ENCODE measurements around the gene PIBF1. TPM values are rescaled to one million over a fixed set of nuclear protein-coding genes. Genes with fewer than 3 reads are reported as not detected.

The PIBF1 gene
- total RNA-seq, 2 experiments from 2014 or later = 30.0 to 32.0 TPM

DNA sequence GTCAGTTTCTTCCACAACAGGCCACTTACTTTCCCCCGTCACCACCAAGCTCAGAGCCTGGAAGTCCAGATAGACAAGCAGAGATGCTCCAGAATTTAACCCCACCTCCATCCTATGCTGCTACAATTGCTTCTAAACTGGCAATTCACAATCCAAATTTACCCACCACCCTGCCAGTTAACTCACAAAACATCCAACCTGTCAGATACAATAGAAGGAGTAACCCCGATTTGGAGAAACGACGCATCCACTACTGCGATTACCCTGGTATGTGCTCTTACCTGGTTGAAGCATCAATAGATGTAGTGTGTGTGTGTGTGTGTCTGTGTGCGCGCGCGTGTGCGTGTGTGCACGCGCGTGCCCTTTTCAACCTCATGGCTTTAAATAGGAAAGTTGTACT, 280.5 kb downstream of the PIBF1 start:
- no peak for DNase-seq
- ChIA-PET POLR2A (interaction anchor here (0.6 kb wide), 1 partner anchor 13 kb away, joined by 4 read pairs; no protein-coding TSS in a partner anchor), CTCF (no interaction called here)
- peaks cover 25% of the 10 kb centered on the region for H3K4me1 Mint-ChIP-seq
- peaks cover 18% of the 10 kb centered on the region for H3K36me3 Mint-ChIP-seq (ENCODE audit: low read depth)
- H3K27me3 Mint-ChIP-seq = peaks cover 23% of the 10 kb centered on the region
- no peak overlapping the region for H3K4me3 Mint-ChIP-seq
- no peaks in the 10 kb centered on the region for H3K9me3 Mint-ChIP-seq
- H3K27ac Mint-ChIP-seq = no peak overlapping the region

DNA sequence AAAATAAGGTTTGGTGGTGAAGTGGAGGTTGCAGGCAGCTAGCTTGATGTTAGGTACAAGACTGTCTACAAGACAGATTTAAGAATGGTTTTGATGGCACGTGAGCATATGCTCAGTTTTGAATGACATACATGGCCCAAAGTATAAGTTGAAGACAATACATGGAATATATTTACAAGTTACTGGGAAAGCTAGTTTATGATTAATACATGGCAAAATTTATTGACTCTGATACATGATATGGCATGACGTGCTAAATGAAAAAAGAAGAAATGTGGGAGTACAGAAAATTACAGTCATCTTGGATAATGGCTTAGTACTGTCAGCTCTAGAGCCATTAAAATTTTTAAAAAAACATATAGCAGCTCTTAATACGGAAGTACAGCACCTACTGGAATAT, 281.2 kb downstream of the PIBF1 start:
- Mint-ChIP-seq H3K27me3 (peaks cover 16% of the 10 kb centered on the region), H3K36me3 (ENCODE audit: low read depth) (peaks cover 18% of the 10 kb centered on the region), H3K4me3 (no peak overlapping the region), H3K9me3 (no peaks in the 10 kb centered on the region), H3K27ac (no peak overlapping the region), H3K4me1 (peaks cover 19% of the 10 kb centered on the region)
- POLR2A ChIA-PET = interaction anchor here (0.6 kb wide), 1 partner anchor 12 kb away, joined by 4 read pairs; no protein-coding TSS in a partner anchor
- CTCF ChIA-PET = interaction anchor here (0.6 to 0.7 kb wide), 2 partner anchors 31 to 1208 kb away, joined by 3 to 4 read pairs; no protein-coding TSS in a partner anchor
- no peak for DNase-seq

DNA sequence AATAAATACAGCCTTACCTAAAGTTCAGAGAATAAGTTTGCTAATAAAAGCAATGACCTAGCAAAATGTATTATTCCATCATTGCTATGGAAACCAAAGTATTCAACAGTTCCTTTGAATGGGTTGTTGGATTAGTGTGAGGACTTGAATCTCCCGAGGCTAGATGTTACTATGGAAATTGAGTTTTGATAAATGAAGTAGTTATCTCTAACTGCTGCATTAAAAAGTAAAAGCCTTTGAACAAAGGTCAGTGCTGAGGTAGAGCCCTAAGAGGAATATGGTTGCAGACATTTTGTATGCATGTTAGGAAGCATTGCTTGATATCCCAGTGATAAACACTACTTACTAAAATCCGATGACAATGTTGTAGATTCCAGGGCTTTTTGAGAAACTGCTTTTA, 283.1 kb downstream of the PIBF1 start:
- Mint-ChIP-seq H3K4me1 (peaks cover 12% of the 10 kb centered on the region), H3K36me3 (ENCODE audit: low read depth) (peaks cover 18% of the 10 kb centered on the region), H3K9me3 (no peaks in the 10 kb centered on the region), H3K27ac (no peak overlapping the region), H3K27me3 (peaks cover 9% of the 10 kb centered on the region), H3K4me3 (no peak overlapping the region)
- ChIA-PET CTCF (no interaction called here), POLR2A (no interaction called here)
- no peak for DNase-seq

DNA sequence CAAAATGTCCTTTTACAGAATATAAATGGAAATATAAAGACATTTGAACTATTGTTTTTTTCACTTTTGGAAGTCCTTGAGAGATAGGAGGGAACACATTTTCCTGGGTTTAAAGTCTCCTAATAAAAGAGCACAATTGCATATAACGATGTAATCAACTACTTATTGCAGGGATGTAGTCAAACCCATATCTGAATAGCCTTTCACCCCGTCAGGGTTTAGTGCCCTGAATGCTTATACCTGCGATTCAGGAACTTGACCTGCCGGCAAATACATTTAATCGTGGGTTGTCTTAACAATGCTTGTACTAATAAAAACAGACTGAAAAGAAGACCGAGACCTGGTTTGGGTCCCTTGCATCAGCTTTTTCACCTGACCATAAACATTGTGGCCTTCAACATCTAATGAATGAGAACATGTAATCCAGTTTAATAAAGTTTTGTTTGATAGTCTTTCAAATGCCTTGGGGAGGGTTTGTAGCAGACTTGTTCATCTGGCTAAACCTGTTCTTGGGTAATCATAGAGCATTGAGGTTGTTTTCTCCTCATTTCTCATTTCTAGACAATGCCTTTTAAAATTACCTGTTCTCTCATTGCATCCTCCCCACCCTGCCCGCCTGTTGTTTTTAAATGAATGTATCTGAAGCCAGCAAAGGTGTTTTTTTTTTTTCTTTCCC, 283.9 kb downstream of the PIBF1 start:
- peaks cover 18% of the 10 kb centered on the region for H3K36me3 Mint-ChIP-seq (ENCODE audit: low read depth)
- H3K27me3 Mint-ChIP-seq = peaks cover under 1% of the 10 kb centered on the region
- no peak for DNase-seq
- H3K4me1 Mint-ChIP-seq = peaks cover 4% of the 10 kb centered on the region
- POLR2A ChIA-PET = interaction anchor here (0.6 kb wide), 1 partner anchor 52 kb away, joined by 3 read pairs; no protein-coding TSS in a partner anchor
- no peak overlapping the region for H3K4me3 Mint-ChIP-seq
- H3K9me3 Mint-ChIP-seq = no peaks in the 10 kb centered on the region
- no peak overlapping the region for H3K27ac Mint-ChIP-seq
- CTCF ChIA-PET = interaction anchor here (0.6 kb wide), 1 partner anchor 77 kb away, joined by 4 read pairs; no protein-coding TSS in a partner anchor

Other genes with a start within 250 kb of the PIBF1 start
- 10 to 100 TPM; 14.7 to 20.0 TPM for gene MZT1, start 54.5 kb upstream of the PIBF1 start, total RNA-seq
- gene BORA, start 54.2 kb upstream of the PIBF1 start, total RNA-seq = 10 to 100 TPM; 31.1 to 32.0 TPM
- gene DIS3, start 233 bp upstream of the PIBF1 start, total RNA-seq = 10 to 100 TPM; 31.8 to 35.8 TPM